Uterus (tissue), 4 donors: ENCODE measurements around the gene FANCD2OS. TPM values are rescaled to one million over a fixed set of nuclear protein-coding genes. Genes with fewer than 3 reads are reported as not detected.
"Not testable (repeated sequence)": the region's sequence is repeated elsewhere in the genome, so short reads cannot be mapped to it uniquely, and the experiment has no call there.

Experiments
- DNase-seq, 2 donors: peaks; one replicate each; pipeline ENCODE4 v3.0.0-alpha.2; 2019 to 2020
- H3K27ac ChIP-seq, 2 donors: fragments of 200-600 bp; sonication (generic); 1 replicate in 1 of 2; 2 replicates in 1 of 2; pipeline ENCODE4 v1.5.1; 2016 to 2018
- H3K27me3 ChIP-seq, 2 donors: fragments of 200-600 bp; sonication (generic); one replicate each; pipeline ENCODE4 v1.5.1; 2018 to 2019; ENCODE audit warnings: control low read depth in 1 of 2
- H3K36me3 ChIP-seq, 2 donors: fragments of 200-600 bp; sonication (generic); one replicate each; pipeline ENCODE4 v1.5.1; 2019; ENCODE audit warnings: control low read depth in 1 of 2
- H3K4me1 ChIP-seq, 2 donors: fragments of 200-600 bp; sonication (generic); one replicate each; pipeline ENCODE4 v1.5.1; 2018 to 2019; ENCODE audit warnings: control low read depth in 1 of 2
- H3K4me3 ChIP-seq, 2 donors: fragments of 200-600 bp; sonication (generic); 1 replicate in 1 of 2; 2 replicates in 1 of 2; pipeline ENCODE4 v1.5.1; 2018 to 2019; ENCODE audit warnings: mild to moderate bottlenecking in 1 of 2
- H3K9me3 ChIP-seq, 2 donors: fragments of 200-600 bp; sonication (generic); one replicate each; pipeline ENCODE4 v1.5.1; 2019; ENCODE audit warnings: control low read depth in 1 of 2
- CTCF ChIP-seq, 4 experiments: fragments of 200-600 bp in 2 of 4; fragments of 450-650 bp in 2 of 4; sonication (generic) in 2 of 4; IDR thresholded peaks; one replicate each; pipeline ENCODE4 v1.5.1; 2016 to 2019; ENCODE audit warnings: antibody characterized with exemption in 4 of 4, mild to moderate bottlenecking in 2 of 4, moderate library complexity in 1 of 4
- POLR2A ChIP-seq, 2 donors: fragments of 450-650 bp; IDR thresholded peaks; one replicate each; pipeline ENCODE4 v1.6.1; 2016; ENCODE audit warnings: antibody characterized with exemption in 2 of 2, mild to moderate bottlenecking in 1 of 2, moderate library complexity in 1 of 2
- intact Hi-C: fragments of 100-400 bp; cut with DNase I; formaldehyde crosslinking; loops from one replicate; pipeline ENCODE4 v1.15.1; 2023; ENCODE audit warnings: low total_unique reads
- total RNA-seq, 4 donors: library from RNA; depleted of rRNA in 3 of 4; stranded (reverse); fragments of >200 nt in 3 of 4; gene quantifications; one replicate each; pipeline versions ENCODE4 v1.1.0 to v1.2.4, GENCODE V29; 2014 to 2023
- donor health status: DM: yes; HTN: yes; CAD: no.

The FANCD2OS gene
- total RNA-seq, 4 donors from 2014 or later: not detected

- no peaks in the 10 kb centered on the region for H3K4me1 ChIP-seq
- no peak overlapping the region for H3K4me3 ChIP-seq
- H3K9me3 ChIP-seq: no peaks in the 10 kb centered on the region
- intact Hi-C loops: no loop called here
- no peak for TF ChIP-seq POLR2A (IDR thresholded peaks at IDR 0.05)
- TF ChIP-seq CTCF (IDR thresholded peaks at IDR 0.05): no peak
- no peaks in the 10 kb centered on the region for H3K27me3 ChIP-seq
- H3K27ac ChIP-seq: no peak overlapping the region
- no peaks in the 10 kb centered on the region for H3K36me3 ChIP-seq
- DNase-seq: no peak
Measured at GRCh38 chr3:10081871-10082270, 26.2 kb downstream of the FANCD2OS start.

- intact Hi-C loops: no loop called here
- TF ChIP-seq CTCF (IDR thresholded peaks at IDR 0.05) (no peak), POLR2A (IDR thresholded peaks at IDR 0.05) (no peak)
Measured at GRCh38 chr3:10074666-10075065, 33.4 kb downstream of the FANCD2OS start.

GRCh38 chr3:10070077-10070476 is 38.0 kb downstream of the FANCD2OS start:
- H3K27ac ChIP-seq, intact Hi-C loops, H3K36me3 ChIP-seq, H3K4me1 ChIP-seq, DNase-seq, H3K4me3 ChIP-seq, H3K9me3 ChIP-seq, H3K27me3 ChIP-seq: not testable (repeated sequence)

More at GRCh38 chr3:10074666-10075065, 33.4 kb downstream of the FANCD2OS start:
- Histone ChIP-seq H3K4me1 (no peaks in the 10 kb centered on the region), H3K27me3 (no peaks in the 10 kb centered on the region), H3K36me3 (no peaks in the 10 kb centered on the region), H3K4me3 (no peak overlapping the region), H3K9me3 (no peaks in the 10 kb centered on the region), H3K27ac (no peak overlapping the region)
- DNase-seq: no peak

- intact Hi-C loops: no loop called here
- TF ChIP-seq POLR2A (IDR thresholded peaks at IDR 0.05) (no peak), CTCF (IDR thresholded peaks at IDR 0.05) (no peak)
- Histone ChIP-seq H3K36me3 (no peaks in the 10 kb centered on the region), H3K27ac (no peak overlapping the region), H3K9me3 (no peaks in the 10 kb centered on the region), H3K4me3 (no peak overlapping the region), H3K4me1 (no peaks in the 10 kb centered on the region), H3K27me3 (no peaks in the 10 kb centered on the region)
- DNase-seq: no peak
Measured at GRCh38 chr3:10055097-10055496, 53.0 kb downstream of the FANCD2OS start.

Other genes with a start within 250 kb of the FANCD2OS start
- gene CIDEC, start 228.0 kb downstream of the FANCD2OS start, total RNA-seq: 1 to 10 TPM in 1 of 4 donors, under 1 TPM in 1, not detected in 2; 0.26 to 1.1 TPM
- 10 to 100 TPM; 22.0 to 80.6 (median 35.8) TPM for gene JAGN1, start 217.6 kb downstream of the FANCD2OS start, total RNA-seq
- 10 to 100 TPM in 1 of 4 donors, 1 to 10 TPM in 2, under 1 TPM in 1; 0.26 to 10.7 (median 5.0) TPM for gene IL17RE, start 205.4 kb downstream of the FANCD2OS start, total RNA-seq
- gene IL17RC, start 191.2 kb downstream of the FANCD2OS start, total RNA-seq: 10 to 100 TPM in 3 of 4 donors, 1 to 10 TPM in 1; 9.7 to 63.7 (median 33.9) TPM
- 10 to 100 TPM; 20.4 to 38.8 (median 29.1) TPM for gene CRELD1, start 174.4 kb downstream of the FANCD2OS start, total RNA-seq
- 1 to 10 TPM in 3 of 4 donors, under 1 TPM in 1; 0.51 to 8.2 (median 2.2) TPM for gene PRRT3, start 155.8 kb downstream of the FANCD2OS start, total RNA-seq
- gene EMC3, start 121.4 kb downstream of the FANCD2OS start, total RNA-seq: 100 to 1,000 TPM in 1 of 4 donors, 10 to 100 TPM in 2, 1 to 10 TPM in 1; 9.1 to 162 (median 44.0) TPM
- gene FANCD2, start 81.8 kb downstream of the FANCD2OS start, total RNA-seq: 10 to 100 TPM in 1 of 4 donors, 1 to 10 TPM in 2, not detected in 1; 3.0 to 17.7 (median 3.6) TPM
- gene BRK1, start 7.4 kb upstream of the FANCD2OS start, total RNA-seq: 100 to 1,000 TPM in 3 of 4 donors, 10 to 100 TPM in 1; 89.1 to 145 (median 117) TPM
- 10 to 100 TPM; 14.6 to 73.7 (median 33.3) TPM for gene VHL, start 33.5 kb upstream of the FANCD2OS start, total RNA-seq
- gene IRAK2, start 56.7 kb upstream of the FANCD2OS start, total RNA-seq: 1 to 10 TPM in 3 of 4 donors, under 1 TPM in 1; 0.29 to 8.7 (median 3.7) TPM
- gene TATDN2, start 140.2 kb upstream of the FANCD2OS start, total RNA-seq: 10 to 100 TPM; 15.9 to 55.7 (median 26.7) TPM
- 1 to 10 TPM in 1 of 4 donors, not detected in 3; 7.9 TPM for gene GHRL, start 184.7 kb upstream of the FANCD2OS start, total RNA-seq
- 100 to 1,000 TPM in 1 of 4 donors, 10 to 100 TPM in 3; 18.2 to 137 (median 72.7) TPM for gene SEC13, start 212.9 kb upstream of the FANCD2OS start, total RNA-seq